Memory B cell (primary cell): Measurements from ENCODE around the gene AUTS2.
"Not testable (repeated sequence)": the region's sequence is repeated elsewhere in the genome, so short reads cannot be mapped to it uniquely, and the experiment has no call there.

ENCODE experiments used
- ATAC-seq: fragments of 150-1000 bp; cut with Tn5 transposase; 2 replicates; pipeline ENCODE4 v1.10.0; 2021; ENCODE audit warnings: low read depth, mild to moderate bottlenecking, moderate library complexity
- DNase-seq, 2 donors: peaks; one replicate each; pipeline ENCODE4 v3.0.0; 2022; ENCODE audit warnings: low spot score in 2 of 2
- H3K27ac Mint-ChIP-seq: one replicate; pipeline ENCODE4 v1.8.0; 2022; ENCODE audit warnings: mild to moderate bottlenecking, moderate library complexity, mixed read lengths
- H3K27me3 Mint-ChIP-seq: one replicate; pipeline ENCODE4 v1.8.0; 2022; ENCODE audit warnings: mixed read lengths
- H3K36me3 Mint-ChIP-seq: one replicate; pipeline ENCODE4 v1.8.0; 2022; ENCODE audit warnings: mild to moderate bottlenecking, mixed read lengths
- H3K4me1 Mint-ChIP-seq: one replicate; pipeline ENCODE4 v1.8.0; 2022; ENCODE audit warnings: mixed read lengths
- H3K4me3 Mint-ChIP-seq: one replicate; pipeline ENCODE4 v1.8.0; 2022; ENCODE audit warnings: mild to moderate bottlenecking, moderate library complexity, mixed read lengths
- H3K9me3 Mint-ChIP-seq: one replicate; pipeline ENCODE4 v1.8.0; 2022; ENCODE audit warnings: mixed read lengths

Gene AUTS2

GRCh38 chr7:70356787-70357328 is 758.6 kb downstream of the AUTS2 start:
- H3K27me3 Mint-ChIP-seq, result no peaks in the 10 kb centered on the region
- no peak overlapping the region for H3K27ac Mint-ChIP-seq
- DNase-seq (no peak), ATAC-seq (no peak)
- peaks cover 12% of the 10 kb centered on the region for H3K4me1 Mint-ChIP-seq
- H3K36me3 Mint-ChIP-seq, result peaks cover 13% of the 10 kb centered on the region
- H3K4me3 Mint-ChIP-seq, result no peak overlapping the region
- H3K9me3 Mint-ChIP-seq, result no peaks in the 10 kb centered on the region

GRCh38 chr7:70360557-70360956 is 762.3 kb downstream of the AUTS2 start:
- H3K36me3 Mint-ChIP-seq, result peaks cover 8% of the 10 kb centered on the region
- DNase-seq (no peak), ATAC-seq (no peak)
- no peaks in the 10 kb centered on the region for H3K27me3 Mint-ChIP-seq
- no peak overlapping the region for H3K4me3 Mint-ChIP-seq
- no peak overlapping the region for H3K27ac Mint-ChIP-seq
- peaks cover 3% of the 10 kb centered on the region for H3K4me1 Mint-ChIP-seq
- no peaks in the 10 kb centered on the region for H3K9me3 Mint-ChIP-seq

GRCh38 chr7:70361821-70362220 is 763.5 kb downstream of the AUTS2 start:
- peaks cover 3% of the 10 kb centered on the region for H3K4me1 Mint-ChIP-seq
- DNase-seq, result no peak
- H3K9me3 Mint-ChIP-seq, result peaks cover 1% of the 10 kb centered on the region
- ATAC-seq, result no peak
- H3K27me3 Mint-ChIP-seq, result no peaks in the 10 kb centered on the region
- no peak overlapping the region for H3K4me3 Mint-ChIP-seq
- H3K27ac Mint-ChIP-seq, result no peak overlapping the region
- peaks cover 13% of the 10 kb centered on the region for H3K36me3 Mint-ChIP-seq

GRCh38 chr7:70364393-70364792 is 766.1 kb downstream of the AUTS2 start:
- not testable (repeated sequence) for ATAC-seq, H3K27ac Mint-ChIP-seq, H3K4me3 Mint-ChIP-seq, H3K36me3 Mint-ChIP-seq, DNase-seq, H3K27me3 Mint-ChIP-seq, H3K4me1 Mint-ChIP-seq, H3K9me3 Mint-ChIP-seq

- no peak overlapping the region for H3K4me3 Mint-ChIP-seq
- H3K4me1 Mint-ChIP-seq, result no peaks in the 10 kb centered on the region
- H3K27ac Mint-ChIP-seq, result no peak overlapping the region
- DNase-seq, result no peak
- peaks cover under 1% of the 10 kb centered on the region for H3K36me3 Mint-ChIP-seq
- no peaks in the 10 kb centered on the region for H3K27me3 Mint-ChIP-seq
- ATAC-seq, result no peak
- no peaks in the 10 kb centered on the region for H3K9me3 Mint-ChIP-seq
These were observed 773.4 kb downstream of the AUTS2 start for GRCh38 chr7:70371652-70372051.

- DNase-seq (no peak), ATAC-seq (no peak)
- no peak overlapping the region for H3K27ac Mint-ChIP-seq
- H3K4me1 Mint-ChIP-seq, result no peaks in the 10 kb centered on the region
- peaks cover 2% of the 10 kb centered on the region for H3K9me3 Mint-ChIP-seq
- peaks cover 2% of the 10 kb centered on the region for H3K36me3 Mint-ChIP-seq
- H3K27me3 Mint-ChIP-seq, result no peaks in the 10 kb centered on the region
- no peak overlapping the region for H3K4me3 Mint-ChIP-seq
These were observed 774.7 kb downstream of the AUTS2 start for GRCh38 chr7:70372768-70373515.

GRCh38 chr7:70374772-70375533 is 776.7 kb downstream of the AUTS2 start:
- ATAC-seq (no peak), DNase-seq (no peak)
- peaks cover 2% of the 10 kb centered on the region for H3K9me3 Mint-ChIP-seq
- H3K27ac Mint-ChIP-seq, result no peak overlapping the region
- H3K4me3 Mint-ChIP-seq, result no peak overlapping the region
- no peaks in the 10 kb centered on the region for H3K4me1 Mint-ChIP-seq
- peaks cover 2% of the 10 kb centered on the region for H3K36me3 Mint-ChIP-seq
- H3K27me3 Mint-ChIP-seq, result no peaks in the 10 kb centered on the region

GRCh38 chr7:70376561-70377031 is 778.3 kb downstream of the AUTS2 start:
- no peaks in the 10 kb centered on the region for H3K27me3 Mint-ChIP-seq
- H3K36me3 Mint-ChIP-seq, result peaks cover 2% of the 10 kb centered on the region
- no peak for DNase-seq
- no peak for ATAC-seq
- H3K4me1 Mint-ChIP-seq, result no peaks in the 10 kb centered on the region
- H3K4me3 Mint-ChIP-seq, result no peak overlapping the region
- no peak overlapping the region for H3K27ac Mint-ChIP-seq
- H3K9me3 Mint-ChIP-seq, result peaks cover 2% of the 10 kb centered on the region

GRCh38 chr7:70377957-70378356 is 779.7 kb downstream of the AUTS2 start:
- Mint-ChIP-seq H3K27me3 (no peaks in the 10 kb centered on the region), H3K4me3 (no peak overlapping the region), H3K27ac (no peak overlapping the region), H3K36me3 (peaks cover 8% of the 10 kb centered on the region), H3K9me3 (peaks cover 2% of the 10 kb centered on the region), H3K4me1 (no peaks in the 10 kb centered on the region)
- DNase-seq, result no peak
- no peak for ATAC-seq

GRCh38 chr7:70379210-70379609 is 780.9 kb downstream of the AUTS2 start:
- peaks cover 8% of the 10 kb centered on the region for H3K36me3 Mint-ChIP-seq
- no peak overlapping the region for H3K4me3 Mint-ChIP-seq
- no peak for DNase-seq
- H3K27me3 Mint-ChIP-seq, result no peaks in the 10 kb centered on the region
- H3K9me3 Mint-ChIP-seq, result peaks cover 2% of the 10 kb centered on the region
- no peak overlapping the region for H3K27ac Mint-ChIP-seq
- H3K4me1 Mint-ChIP-seq, result no peaks in the 10 kb centered on the region
- no peak for ATAC-seq

- Mint-ChIP-seq H3K9me3 (peaks cover 2% of the 10 kb centered on the region), H3K4me3 (no peak overlapping the region), H3K36me3 (peaks cover 8% of the 10 kb centered on the region), H3K27me3 (no peaks in the 10 kb centered on the region), H3K27ac (no peak overlapping the region), H3K4me1 (no peaks in the 10 kb centered on the region)
- no peak for DNase-seq
- no peak for ATAC-seq
These were observed 782.2 kb downstream of the AUTS2 start for GRCh38 chr7:70380421-70381015.

- no peaks in the 10 kb centered on the region for H3K9me3 Mint-ChIP-seq
- no peak for DNase-seq
- no peak for ATAC-seq
- no peak overlapping the region for H3K4me3 Mint-ChIP-seq
- no peak overlapping the region for H3K27ac Mint-ChIP-seq
- H3K36me3 Mint-ChIP-seq, result peaks cover 7% of the 10 kb centered on the region
- H3K4me1 Mint-ChIP-seq, result no peaks in the 10 kb centered on the region
- no peaks in the 10 kb centered on the region for H3K27me3 Mint-ChIP-seq
These were observed 784.9 kb downstream of the AUTS2 start for GRCh38 chr7:70383066-70383782.

GRCh38 chr7:70384024-70384423 is 785.7 kb downstream of the AUTS2 start:
- Mint-ChIP-seq H3K9me3 (no peaks in the 10 kb centered on the region), H3K36me3 (peaks cover 7% of the 10 kb centered on the region)

More at GRCh38 chr7:70384024-70384423, 785.7 kb downstream of the AUTS2 start:
- ATAC-seq, result no peak
- Mint-ChIP-seq H3K4me1 (no peaks in the 10 kb centered on the region), H3K27ac (no peak overlapping the region), H3K4me3 (no peak overlapping the region), H3K27me3 (no peaks in the 10 kb centered on the region)
- DNase-seq, result no peak
